Stimulated activated CD4-positive, alpha-beta T cell treated with anti-CD3 and anti-CD28 coated beads, Interleukin-1b, Interleukin-23, amount 100 ng/mL, for 1 hour (primary cell): ENCODE data around the gene STX4.
A peak's percentile ranks its signal among the peaks of the same experiment; 100 is the strongest.

Experiments
- DNase-seq, 2 donors: peaks; one replicate each; pipeline ENCODE4 v3.0.0-alpha.2; 2020; ENCODE audit warnings: low read depth in 2 of 2

The STX4 gene

GRCh38 chr16:31020536-31020935, 12.8 kb upstream of the STX4 start:
- DNase-seq = no peak

- no peak for DNase-seq
Measured at GRCh38 chr16:31022544-31023251, 10.7 kb upstream of the STX4 start.

DNA sequence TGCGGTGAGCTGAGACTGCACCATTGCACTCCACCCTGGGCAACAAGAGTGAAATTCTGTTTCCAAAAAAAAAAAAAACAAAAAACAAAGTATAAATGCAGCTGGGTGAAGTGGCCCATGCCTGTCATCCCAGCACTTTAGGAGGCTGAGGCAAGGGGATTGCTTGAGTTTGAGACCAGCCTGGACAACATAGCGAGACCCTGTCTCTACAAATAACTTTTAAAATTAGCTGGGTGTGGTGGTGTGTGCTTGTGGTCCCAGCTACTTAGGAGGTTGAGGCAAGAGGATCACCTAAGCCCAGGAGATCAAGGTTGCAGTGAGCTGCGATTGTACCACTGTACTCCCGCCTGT, 10.1 kb upstream of the STX4 start:
- no peak for DNase-seq

DNA sequence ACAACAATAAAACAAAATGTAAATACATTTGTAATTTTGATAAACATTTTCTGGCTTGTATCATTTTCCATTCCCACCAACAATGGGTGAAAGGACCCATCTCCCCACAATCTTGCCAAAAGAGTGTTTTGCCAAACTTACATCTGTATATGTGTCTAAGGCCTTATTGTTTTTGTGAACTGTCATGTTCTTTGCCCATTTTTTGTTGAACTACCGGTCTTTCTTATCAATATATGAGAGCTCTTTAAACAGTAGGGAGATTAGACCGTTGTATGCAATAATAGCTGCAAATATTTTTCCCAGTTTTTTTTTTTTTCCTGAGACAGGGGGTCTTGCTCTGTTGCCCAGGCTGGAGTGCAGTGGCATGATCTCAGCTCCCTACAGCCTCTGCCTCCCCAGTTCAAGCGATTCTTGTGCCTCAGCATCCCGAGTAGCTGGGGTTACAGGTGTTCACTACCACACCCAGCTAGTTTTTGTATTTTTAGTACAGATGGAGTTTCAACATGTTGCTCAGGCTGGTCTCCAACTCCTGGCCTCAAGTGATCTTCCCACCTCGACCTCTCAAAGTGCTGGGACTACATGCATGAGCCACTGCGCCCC, 9.6 kb upstream of the STX4 start:
- DNase-seq = no peak

- DNase-seq = no peak
Measured at GRCh38 chr16:31025339-31025738, 8.0 kb upstream of the STX4 start.

DNA sequence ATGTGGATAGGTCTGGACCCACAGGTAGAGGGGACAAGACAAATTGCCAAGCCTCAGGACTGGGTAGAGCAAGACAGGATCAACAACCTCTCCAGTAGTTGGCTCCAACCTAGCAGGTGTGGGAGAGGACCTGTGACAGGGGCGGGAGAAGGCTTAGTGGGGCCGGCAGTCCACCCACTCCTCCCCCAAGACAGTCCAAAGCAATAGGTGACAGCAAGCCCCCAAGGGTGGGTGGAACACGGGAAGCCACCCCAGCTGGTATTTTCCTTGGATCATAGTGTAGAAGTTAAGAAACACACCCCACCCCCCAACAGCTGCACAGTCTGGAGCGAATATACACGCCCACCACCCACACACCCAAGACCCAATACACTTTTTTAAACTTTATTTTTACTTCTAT, 4.1 kb upstream of the STX4 start:
- no peak for DNase-seq

DNA sequence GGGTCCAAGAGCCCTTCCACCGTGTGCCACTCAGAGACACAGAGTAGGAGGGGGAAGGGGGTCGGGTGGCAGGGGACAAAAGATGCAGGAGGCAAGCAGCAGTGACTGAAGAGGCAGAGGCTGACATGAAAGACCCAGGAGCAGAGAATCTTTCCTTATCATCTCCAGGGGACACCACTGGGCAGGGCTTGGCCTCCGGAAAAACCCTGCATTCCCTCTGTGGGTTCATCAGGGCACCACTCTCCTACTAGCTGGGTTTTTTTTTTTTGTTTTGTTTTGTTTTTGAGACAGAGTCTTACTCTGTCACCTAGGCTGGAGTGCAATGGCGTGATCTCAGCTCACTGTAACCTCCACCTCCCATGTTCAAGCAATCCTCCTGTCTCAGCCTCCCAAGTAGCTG, 2.1 kb upstream of the STX4 start:
- no peak for DNase-seq

DNA sequence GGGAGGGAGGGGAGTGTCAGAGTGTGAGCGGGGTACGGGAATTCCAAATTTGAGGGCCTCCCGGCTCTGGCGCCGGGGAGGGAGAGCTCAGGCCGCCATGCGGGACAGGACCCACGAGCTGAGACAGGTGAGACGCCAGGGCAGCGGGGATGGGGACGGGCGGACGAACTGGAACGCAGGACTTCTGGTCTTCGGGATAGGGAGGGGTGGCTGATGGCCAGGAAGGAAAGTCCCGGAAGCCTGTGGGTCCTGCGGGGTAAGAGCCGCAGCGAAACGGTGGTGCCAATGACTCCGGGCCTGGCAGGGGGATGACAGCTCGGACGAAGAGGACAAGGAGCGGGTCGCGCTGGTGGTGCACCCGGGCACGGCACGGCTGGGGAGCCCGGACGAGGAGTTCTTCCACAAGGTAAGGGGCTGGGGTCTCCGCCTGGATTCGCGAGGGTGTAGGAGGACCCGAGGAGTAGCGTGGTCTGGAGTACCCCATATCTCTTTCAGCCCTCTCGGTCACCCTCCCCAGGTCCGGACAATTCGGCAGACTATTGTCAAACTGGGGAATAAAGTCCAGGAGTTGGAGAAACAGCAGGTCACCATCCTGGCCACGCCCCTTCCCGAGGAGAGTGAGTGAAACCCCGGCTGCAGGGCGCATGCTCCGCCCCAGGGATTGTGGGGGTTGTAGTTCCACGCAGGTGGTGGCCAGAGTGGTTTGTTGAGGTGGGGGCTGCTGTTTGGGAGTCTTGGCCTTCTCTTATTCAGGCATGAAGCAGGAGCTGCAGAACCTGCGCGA, 543 bp downstream of the STX4 start:
- peak; percentile 52 to 71 for DNase-seq

GRCh38 chr16:31036691-31037090, 3.3 kb downstream of the STX4 start:
- DNase-seq = no peak

- DNase-seq = no peak
Measured at GRCh38 chr16:31038993-31039392, 5.6 kb downstream of the STX4 start.

DNA sequence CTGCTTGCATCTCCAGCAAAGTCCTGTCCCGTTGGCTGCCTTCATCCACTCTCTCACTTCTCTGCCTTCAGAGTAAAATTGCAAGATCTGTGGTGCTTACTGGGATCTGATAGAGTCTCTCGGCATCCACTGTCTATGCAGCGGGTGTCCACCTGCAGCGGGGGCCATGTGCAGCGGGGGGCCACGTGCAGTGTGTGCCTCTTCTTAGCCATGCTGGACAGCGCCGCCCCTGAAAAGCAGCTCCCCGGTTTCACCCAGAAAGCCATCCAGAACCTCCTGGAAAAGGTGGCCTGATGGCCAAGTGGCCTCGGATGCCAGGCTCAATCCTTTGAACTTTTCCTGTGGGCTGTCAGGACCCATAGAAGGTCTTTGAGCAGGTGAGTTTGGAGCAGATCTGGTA, 9.5 kb downstream of the STX4 start:
- DNase-seq = no peak

- DNase-seq = no peak
Measured at GRCh38 chr16:31043352-31043751, 10.0 kb downstream of the STX4 start.

- no peak for DNase-seq
Measured at GRCh38 chr16:31043898-31044481, 10.6 kb downstream of the STX4 start.

DNA sequence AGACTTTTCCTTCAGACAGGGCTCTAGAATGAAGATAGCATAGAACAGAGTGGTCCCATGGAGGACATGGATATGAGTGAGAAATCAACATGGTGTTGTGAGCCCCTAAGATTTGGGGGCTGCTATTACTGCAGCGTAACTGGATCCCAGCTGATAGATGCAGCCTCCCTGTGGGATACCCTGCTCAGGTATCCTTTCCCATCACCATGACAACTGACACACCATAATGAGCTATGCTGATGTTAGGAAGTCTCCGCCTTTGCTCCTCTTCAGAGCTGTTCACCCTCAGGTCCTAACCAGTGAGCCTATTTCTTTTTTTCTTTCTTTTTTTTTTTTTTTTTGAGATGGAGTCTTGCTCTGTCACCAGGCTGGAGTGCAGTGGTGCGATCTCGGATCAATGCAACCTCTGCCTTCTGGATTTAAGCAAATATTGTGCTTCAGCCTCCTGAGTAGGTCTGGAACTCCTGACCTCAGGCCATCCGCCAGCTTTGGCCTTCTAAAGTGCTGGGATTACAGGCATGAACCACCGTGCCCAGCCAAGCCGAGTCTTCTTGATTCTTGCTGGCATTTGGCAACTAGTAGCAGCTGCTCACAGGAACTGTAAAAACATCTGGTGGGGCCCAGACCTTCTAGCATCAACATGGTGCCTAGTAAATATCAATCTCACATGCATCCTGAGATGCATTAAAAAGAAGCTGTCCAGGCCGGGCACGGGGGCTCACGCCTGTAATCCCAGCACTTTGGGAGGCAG, 17.1 kb downstream of the STX4 start:
- no peak for DNase-seq

DNA sequence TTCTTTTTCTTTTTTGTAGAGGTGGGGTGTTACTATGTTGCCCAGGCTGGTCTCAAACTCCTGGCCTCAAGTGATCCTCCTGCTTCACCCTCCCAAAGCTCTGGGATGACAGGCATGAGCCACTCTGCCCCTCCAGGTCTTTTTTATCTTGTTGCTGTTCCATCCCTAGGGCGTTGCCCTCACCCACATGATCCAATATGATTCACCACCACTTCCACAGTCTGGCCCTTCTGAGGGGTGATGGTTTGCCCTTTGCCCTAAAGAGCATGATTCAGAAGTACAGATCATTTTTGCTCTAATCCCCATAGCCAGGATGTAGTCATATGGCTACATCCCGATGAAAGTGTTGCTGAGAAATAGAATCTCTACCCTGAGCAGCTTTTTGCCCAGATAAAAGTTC, 18.8 kb downstream of the STX4 start:
- DNase-seq = no peak

- no peak for DNase-seq
Measured at GRCh38 chr16:31055613-31056012, 22.3 kb downstream of the STX4 start.

GRCh38 chr16:31061126-31061812, 27.9 kb downstream of the STX4 start:
- DNase-seq = no peak

DNA sequence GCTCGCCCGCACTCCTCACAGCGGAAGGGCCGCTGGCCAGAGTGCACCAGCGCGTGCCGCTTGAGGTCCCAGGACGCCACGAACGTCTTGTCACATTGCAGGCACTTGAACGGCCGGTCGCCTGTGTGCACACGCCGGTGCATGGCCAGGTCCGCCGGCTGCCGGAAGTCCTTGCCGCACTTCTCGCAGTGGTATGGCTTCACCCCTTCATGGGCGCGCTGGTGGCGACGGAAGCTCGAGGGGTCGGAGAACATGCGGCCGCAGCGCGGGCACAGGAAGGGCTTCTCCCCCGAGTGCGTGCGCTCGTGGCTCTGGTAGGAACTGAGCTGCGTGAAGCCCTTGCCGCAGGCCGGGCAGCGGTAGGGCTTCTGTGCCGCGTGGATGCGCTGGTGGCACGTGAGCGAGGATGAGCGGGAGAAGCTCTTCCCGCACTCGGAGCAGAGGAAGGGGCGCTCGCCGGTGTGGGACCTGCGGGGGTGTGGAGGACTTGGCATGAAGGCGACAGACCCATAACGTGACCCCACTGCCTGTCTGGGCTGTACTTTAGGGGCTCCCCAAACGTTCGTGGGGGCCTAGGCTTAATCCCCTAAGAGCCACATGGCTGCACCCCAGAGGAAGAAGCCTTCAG, 28.6 kb downstream of the STX4 start:
- DNase-seq = no peak

GRCh38 chr16:31063495-31063842, 30.1 kb downstream of the STX4 start:
- DNase-seq = no peak

- no peak for DNase-seq
Measured at GRCh38 chr16:31063843-31064611, 30.7 kb downstream of the STX4 start.
